OCI-LY1 (cell line): ENCODE results near the gene COPS7B.

Source experiments
- H2AFZ ChIP-seq: fragments of 200-600 bp; sonication (generic), shearing (Covaris generic); 2 replicates; pipeline ENCODE4 v1.6.0; 2014; ENCODE audit warnings: antibody characterized with exemption, mild to moderate bottlenecking, low read length
- H3F3A ChIP-seq: fragments of 200-600 bp; sonication (generic), shearing (Covaris generic); 2 replicates; pipeline ENCODE4 v1.6.0; 2014; ENCODE audit warnings: mild to moderate bottlenecking, antibody characterized with exemption, low read length, moderate library complexity; ENCODE audit not compliant: insufficient read depth
- H3K27ac ChIP-seq: fragments of 200-600 bp; sonication (generic); 2 replicates; pipeline ENCODE4 v1.5.1; 2014; ENCODE audit warnings: low read length, mixed run types, mild to moderate bottlenecking, low read depth; ENCODE audit not compliant: poor library complexity, severe bottlenecking
- H3K27me3 ChIP-seq: fragments of 200-600 bp; sonication (generic); 2 replicates; pipeline ENCODE4 v1.6.0; 2014; ENCODE audit warnings: antibody characterized with exemption, mild to moderate bottlenecking, low read length, moderate library complexity; ENCODE audit not compliant: insufficient read depth
- H3K36me3 ChIP-seq: fragments of 200-600 bp; sonication (generic); 2 replicates; pipeline ENCODE4 v1.6.1; 2014; ENCODE audit warnings: mild to moderate bottlenecking, antibody characterized with exemption, low read length, moderate library complexity, mixed read lengths; ENCODE audit not compliant: insufficient read depth
- H3K4me1 ChIP-seq: fragments of 200-600 bp; sonication (generic); 2 replicates; pipeline ENCODE4 v1.5.1; 2014; ENCODE audit warnings: mild to moderate bottlenecking, low read length, moderate library complexity; ENCODE audit not compliant: insufficient read depth, severe bottlenecking
- H3K4me2 ChIP-seq: fragments of 200-600 bp; sonication (generic), shearing (Covaris generic); 2 replicates; pipeline ENCODE4 v1.6.1; 2014; ENCODE audit warnings: low read length
- H3K4me3 ChIP-seq: fragments of 200-600 bp; sonication (generic); 2 replicates; pipeline ENCODE4 v1.5.1; 2014; ENCODE audit warnings: low read length, low read depth, mild to moderate bottlenecking, mixed read lengths; ENCODE audit not compliant: poor library complexity, severe bottlenecking
- H3K79me2 ChIP-seq: fragments of 200-600 bp; shearing (Covaris generic); 2 replicates; pipeline ENCODE4 v1.6.1; 2016; ENCODE audit warnings: mixed run types, low read length, mixed read lengths; ENCODE audit not compliant: insufficient read depth
- H3K9ac ChIP-seq: fragments of 200-600 bp; sonication (generic), shearing (Covaris generic); 2 replicates; pipeline ENCODE4 v1.6.1; 2014; ENCODE audit warnings: mild to moderate bottlenecking, low read length, mixed read lengths
- H3K9me2 ChIP-seq: fragments of 200-600 bp; sonication (generic), shearing (Covaris generic); 2 replicates; pipeline ENCODE4 v1.6.1; 2014; ENCODE audit warnings: low read depth, mild to moderate bottlenecking, low read length, mixed read lengths
- H3K9me3 ChIP-seq: fragments of 200-600 bp; shearing (Covaris generic); 2 replicates; pipeline ENCODE4 v1.6.1; 2014; ENCODE audit warnings: low read length, mixed read lengths
- H4K20me1 ChIP-seq: fragments of 200-600 bp; sonication (generic), shearing (Covaris generic); 2 replicates; pipeline ENCODE4 v1.6.0; 2016; ENCODE audit warnings: mild to moderate bottlenecking, low read length; ENCODE audit not compliant: insufficient read depth
- CTCF ChIP-seq: fragments of 200-600 bp; sonication (generic), shearing (Covaris generic); IDR thresholded peaks from 2 replicates; pipeline ENCODE4 v1.5.1; 2017; ENCODE audit warnings: mild to moderate bottlenecking, antibody characterized with exemption, low read length, moderate library complexity, mixed read lengths
- EZH2 ChIP-seq: fragments of 200-600 bp; sonication (generic), shearing (Covaris generic); IDR thresholded peaks from 2 replicates; pipeline ENCODE4 v1.8.0; 2017; ENCODE audit warnings: borderline replicate concordance, mixed run types, mild to moderate bottlenecking, antibody characterized with exemption, low read length, moderate library complexity, mixed read lengths

The COPS7B gene

GRCh38 chr2:231752061-231752460, 34.2 kb upstream of the COPS7B start:
- Histone ChIP-seq H3F3A (no peaks in the 10 kb centered on the region), H4K20me1 (no peaks in the 10 kb centered on the region), H3K27me3 (no peaks in the 10 kb centered on the region), H3K9ac (no peak overlapping the region), H3K9me2 (no peaks in the 10 kb centered on the region), H3K9me3 (no peaks in the 10 kb centered on the region), H3K4me3 (no peak overlapping the region), H3K4me1 (no peaks in the 10 kb centered on the region), H3K4me2 (no peak overlapping the region), H3K36me3 (no peaks in the 10 kb centered on the region), H3K79me2 (no peaks in the 10 kb centered on the region), H3K27ac (no peak overlapping the region), H2AFZ (no peak overlapping the region)
- no peak for TF ChIP-seq EZH2
- no peak for TF ChIP-seq CTCF

- Histone ChIP-seq H3K27ac (no peak overlapping the region), H3K9me3 (no peaks in the 10 kb centered on the region), H3K27me3 (no peaks in the 10 kb centered on the region), H3K4me3 (no peak overlapping the region), H3K9ac (no peak overlapping the region), H2AFZ (no peak overlapping the region), H4K20me1 (no peaks in the 10 kb centered on the region), H3K9me2 (no peaks in the 10 kb centered on the region), H3K79me2 (no peaks in the 10 kb centered on the region), H3F3A (no peaks in the 10 kb centered on the region), H3K4me2 (no peak overlapping the region), H3K4me1 (no peaks in the 10 kb centered on the region), H3K36me3 (no peaks in the 10 kb centered on the region)
- TF ChIP-seq EZH2 (no peak), CTCF (no peak)
Measured at GRCh38 chr2:231761735-231762134, 24.5 kb upstream of the COPS7B start.

GRCh38 chr2:231764124-231764523, 22.1 kb upstream of the COPS7B start:
- no peaks in the 10 kb centered on the region for H3K27me3 ChIP-seq
- H3K9ac ChIP-seq: no peak overlapping the region
- TF ChIP-seq EZH2 (no peak), CTCF (no peak)
- H3K36me3 ChIP-seq: no peaks in the 10 kb centered on the region
- H3K9me3 ChIP-seq: no peaks in the 10 kb centered on the region
- no peaks in the 10 kb centered on the region for H3F3A ChIP-seq
- H3K79me2 ChIP-seq: no peaks in the 10 kb centered on the region
- H2AFZ ChIP-seq: no peak overlapping the region
- H3K4me1 ChIP-seq: no peaks in the 10 kb centered on the region
- no peak overlapping the region for H3K27ac ChIP-seq
- no peaks in the 10 kb centered on the region for H4K20me1 ChIP-seq
- no peaks in the 10 kb centered on the region for H3K9me2 ChIP-seq
- no peak overlapping the region for H3K4me2 ChIP-seq
- H3K4me3 ChIP-seq: no peak overlapping the region
